Measurements from ENCODE around the gene RPL11. TPM values are rescaled to one million over a fixed set of nuclear protein-coding genes. Genes with fewer than 3 reads are reported as not detected.
A peak's percentile ranks its signal among the peaks of the same experiment; 100 is the strongest.

Gene RPL11
- total RNA-seq, 1 experiment from 2014 or later, result 1,441 TPM

DNA sequence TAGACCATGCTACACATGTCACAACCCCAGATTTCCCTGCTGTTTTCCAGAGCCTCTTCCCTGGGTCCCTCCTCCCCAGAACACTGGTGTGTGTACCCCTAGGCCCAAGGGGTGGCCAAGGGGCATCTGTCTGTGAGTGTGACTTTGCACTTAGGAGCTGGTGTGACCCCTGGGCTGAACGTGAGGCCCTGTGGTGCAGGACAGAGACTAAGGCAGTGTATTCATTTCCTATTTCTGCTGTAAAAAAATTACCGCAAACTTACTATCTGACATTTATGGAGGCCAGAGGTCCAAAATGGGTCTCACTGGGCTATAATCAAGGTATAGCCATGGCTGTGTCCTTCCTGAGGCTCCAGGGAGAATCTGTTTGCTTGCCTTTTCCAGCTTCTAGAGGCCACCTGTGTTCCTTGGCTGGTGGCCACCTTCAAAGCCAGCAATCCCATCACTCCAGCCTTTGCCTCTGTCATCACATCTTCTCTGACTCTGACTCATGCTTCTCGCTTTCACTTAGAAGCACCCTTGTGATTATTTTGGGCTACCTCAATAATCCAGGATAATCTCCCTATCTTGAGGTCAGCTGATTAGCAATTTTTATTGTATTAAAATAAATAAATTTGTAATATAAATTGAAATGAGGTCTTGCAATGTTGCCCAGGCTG is 27.7 kb downstream of the RPL11 start:
- Histone ChIP-seq H3K27me3 (ENCODE audit: low read length) (no peaks in the 10 kb centered on the region), H3K79me2 (ENCODE audit: low read length) (peaks cover 4% of the 10 kb centered on the region; the same call in 1 of the 2 replicates), H4K20me1 (ENCODE audit: low read length) (no peaks in the 10 kb centered on the region; the same call in 1 of the 2 replicates), H3K27ac (ENCODE audit: low read length) (no peak overlapping the region), H2AFZ (ENCODE audit: low read length) (no peak overlapping the region), H3F3A (ENCODE audit: low read length, unreplicated experiment) (no peaks in the 10 kb centered on the region), H3K9me3 (ENCODE audit: low read length) (no peaks in the 10 kb centered on the region), H3K9me2 (replicated peaks; ENCODE audit: low read length) (no peaks in the 10 kb centered on the region), H3K9ac (ENCODE audit: low read length) (no peak overlapping the region), H3K4me1 (ENCODE audit: insufficient read depth, low read length) (no peaks in the 10 kb centered on the region), H3K4me3 (ENCODE audit: low read length) (no peak overlapping the region), H3K4me2 (ENCODE audit: low read length) (no peak overlapping the region), H3K36me3 (ENCODE audit: low read depth, low read length) (no peaks in the 10 kb centered on the region)
- ATAC-seq (no peak), DNase-seq (peak; percentile 16)
- intact Hi-C loops (cut with micrococcal nuclease), result no loop called here
- CTCF ChIA-PET, result no interaction called here
- POLR2A ChIA-PET (ENCODE audit: unreplicated experiment), result no interaction called here
- BruUV-seq (replicated peaks), result no TSS peak
- TF ChIP-seq EZH2 (IDR thresholded peaks at IDR 0.05; ENCODE audit: low read length, unreplicated experiment) (no peak), EZH2phosphoT487 (IDR thresholded peaks at IDR 0.05; ENCODE audit: borderline replicate concordance, low read length) (no peak)
- TF ChIP-seq, protein P1, sequence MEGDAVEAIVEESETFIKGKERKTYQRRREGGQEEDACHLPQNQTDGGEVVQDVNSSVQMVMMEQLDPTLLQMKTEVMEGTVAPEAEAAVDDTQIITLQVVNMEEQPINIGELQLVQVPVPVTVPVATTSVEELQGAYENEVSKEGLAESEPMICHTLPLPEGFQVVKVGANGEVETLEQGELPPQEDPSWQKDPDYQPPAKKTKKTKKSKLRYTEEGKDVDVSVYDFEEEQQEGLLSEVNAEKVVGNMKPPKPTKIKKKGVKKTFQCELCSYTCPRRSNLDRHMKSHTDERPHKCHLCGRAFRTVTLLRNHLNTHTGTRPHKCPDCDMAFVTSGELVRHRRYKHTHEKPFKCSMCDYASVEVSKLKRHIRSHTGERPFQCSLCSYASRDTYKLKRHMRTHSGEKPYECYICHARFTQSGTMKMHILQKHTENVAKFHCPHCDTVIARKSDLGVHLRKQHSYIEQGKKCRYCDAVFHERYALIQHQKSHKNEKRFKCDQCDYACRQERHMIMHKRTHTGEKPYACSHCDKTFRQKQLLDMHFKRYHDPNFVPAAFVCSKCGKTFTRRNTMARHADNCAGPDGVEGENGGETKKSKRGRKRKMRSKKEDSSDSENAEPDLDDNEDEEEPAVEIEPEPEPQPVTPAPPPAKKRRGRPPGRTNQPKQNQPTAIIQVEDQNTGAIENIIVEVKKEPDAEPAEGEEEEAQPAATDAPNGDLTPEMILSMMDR (conservative IDR thresholded peaks at IDR 0.05; ENCODE audit: low read depth, low read length), result no peak

- H3K9ac ChIP-seq (ENCODE audit: low read length), result no peak overlapping the region
- BruUV-seq (replicated peaks), result no TSS peak
- DNase-seq, result no peak
- H3K4me3 ChIP-seq (ENCODE audit: low read length), result no peak overlapping the region
- H3K27me3 ChIP-seq (ENCODE audit: low read length), result no peaks in the 10 kb centered on the region
- ATAC-seq, result no peak
- no peak overlapping the region for H2AFZ ChIP-seq (ENCODE audit: low read length)
- TF ChIP-seq EZH2phosphoT487 (IDR thresholded peaks at IDR 0.05; ENCODE audit: borderline replicate concordance, low read length), result no peak
- TF ChIP-seq, protein P1 (conservative IDR thresholded peaks at IDR 0.05; ENCODE audit: low read depth, low read length), result no peak
- TF ChIP-seq EZH2 (IDR thresholded peaks at IDR 0.05; ENCODE audit: low read length, unreplicated experiment), result no peak
- no peaks in the 10 kb centered on the region for H3F3A ChIP-seq (ENCODE audit: low read length, unreplicated experiment)
- ChIA-PET POLR2A (ENCODE audit: unreplicated experiment) (no interaction called here), CTCF (interaction anchor here (0.6 kb wide), 1 partner anchor 34 kb away, joined by 3 read pairs; no protein-coding TSS in a partner anchor)
- H4K20me1 ChIP-seq (ENCODE audit: low read length), result no peaks in the 10 kb centered on the region; the same call in 1 of the 2 replicates
- H3K79me2 ChIP-seq (ENCODE audit: low read length), result no peaks in the 10 kb centered on the region
- intact Hi-C loops (cut with micrococcal nuclease), result no loop called here
- no peak overlapping the region for H3K27ac ChIP-seq (ENCODE audit: low read length)
- H3K9me3 ChIP-seq (ENCODE audit: low read length), result no peaks in the 10 kb centered on the region
- no peaks in the 10 kb centered on the region for H3K36me3 ChIP-seq (ENCODE audit: low read depth, low read length)
- no peak overlapping the region for H3K4me2 ChIP-seq (ENCODE audit: low read length)
- no peaks in the 10 kb centered on the region for H3K4me1 ChIP-seq (ENCODE audit: insufficient read depth, low read length)
- H3K9me2 ChIP-seq (replicated peaks; ENCODE audit: low read length), result no peaks in the 10 kb centered on the region
Measured at GRCh38 chr1:23720256-23720995, 28.8 kb downstream of the RPL11 start.

DNA sequence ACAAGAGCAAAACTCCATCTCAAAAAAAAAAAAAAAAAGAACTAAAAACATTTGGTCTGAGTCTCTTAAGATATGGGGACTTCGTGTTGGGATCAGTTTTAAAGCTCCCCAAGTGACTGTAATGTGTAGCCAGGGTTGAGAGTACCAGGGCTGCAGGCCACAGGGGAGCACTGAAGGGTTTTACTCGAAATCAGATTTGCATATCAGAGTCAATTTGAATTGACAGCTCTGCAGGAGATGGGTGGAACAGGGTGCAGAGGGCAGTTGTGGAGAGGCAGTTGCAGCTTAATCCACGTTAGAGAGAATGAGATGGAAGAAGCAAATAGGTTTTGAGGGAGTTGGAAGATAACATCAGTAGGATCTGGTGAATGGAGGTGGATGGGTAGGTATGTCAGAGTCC is 31.0 kb downstream of the RPL11 start:
- DNase-seq (no peak), ATAC-seq (no peak)
- no peak overlapping the region for H3K9ac ChIP-seq (ENCODE audit: low read length)
- no peak overlapping the region for H3K4me3 ChIP-seq (ENCODE audit: low read length)
- no peaks in the 10 kb centered on the region for H3K9me2 ChIP-seq (replicated peaks; ENCODE audit: low read length)
- no peak overlapping the region for H2AFZ ChIP-seq (ENCODE audit: low read length)
- no peaks in the 10 kb centered on the region for H3K79me2 ChIP-seq (ENCODE audit: low read length)
- POLR2A ChIA-PET (ENCODE audit: unreplicated experiment), result no interaction called here
- CTCF ChIA-PET, result no interaction called here
- intact Hi-C loops (cut with micrococcal nuclease), result no loop called here
- no peak overlapping the region for H3K4me2 ChIP-seq (ENCODE audit: low read length)
- no peak overlapping the region for H3K27ac ChIP-seq (ENCODE audit: low read length)
- H3K9me3 ChIP-seq (ENCODE audit: low read length), result no peaks in the 10 kb centered on the region
- BruUV-seq (replicated peaks), result no TSS peak
- H3K4me1 ChIP-seq (ENCODE audit: insufficient read depth, low read length), result no peaks in the 10 kb centered on the region
- H3K36me3 ChIP-seq (ENCODE audit: low read depth, low read length), result no peaks in the 10 kb centered on the region
- no peaks in the 10 kb centered on the region for H3F3A ChIP-seq (ENCODE audit: low read length, unreplicated experiment)
- TF ChIP-seq, protein P1 (conservative IDR thresholded peaks at IDR 0.05; ENCODE audit: low read depth, low read length), result no peak
- TF ChIP-seq EZH2 (IDR thresholded peaks at IDR 0.05; ENCODE audit: low read length, unreplicated experiment) (no peak), EZH2phosphoT487 (IDR thresholded peaks at IDR 0.05; ENCODE audit: borderline replicate concordance, low read length) (no peak)
- no peaks in the 10 kb centered on the region; the same call in 1 of the 2 replicates for H4K20me1 ChIP-seq (ENCODE audit: low read length)
- no peaks in the 10 kb centered on the region for H3K27me3 ChIP-seq (ENCODE audit: low read length)

Measured in PC-3 (cell line).